ENCODE measurements around the gene SCRT2. TPM values are rescaled to one million over a fixed set of nuclear protein-coding genes. Genes with fewer than 3 reads are reported as not detected.
A peak's percentile ranks its signal among the peaks of the same experiment; 100 is the strongest.

The SCRT2 gene
- total RNA-seq, 1 experiment from 2014 or later: not detected

- no peak for ATAC-seq
- Histone ChIP-seq H3K27me3 (ENCODE audit: control insufficient read depth, insufficient read depth, low read length) (peaks cover 3% of the 10 kb centered on the region; the same call in 1 of the 2 replicates), H3K4me1 (ENCODE audit: control insufficient read depth, insufficient read depth, low read length) (no peaks in the 10 kb centered on the region), H3K36me3 (ENCODE audit: control insufficient read depth, insufficient read depth, low read length) (no peaks in the 10 kb centered on the region), H3K4me3 (ENCODE audit: low read depth in 2 of 2, low read length in 2 of 2) (no peak overlapping the region), H3K27ac (ENCODE audit: low read length) (no peak overlapping the region), H3K9me3 (ENCODE audit: control insufficient read depth, insufficient read depth, low read depth, low read length) (no peaks in the 10 kb centered on the region)
- POLR2A ChIA-PET: no interaction called here
- in situ Hi-C loops (cut with HindIII; ENCODE audit: low pct_unique_long_range_greater_than_20kb, low sequenced_read_pairs): no loop called here
- CTCF ChIA-PET: no interaction called here
- TF ChIP-seq POLR2AphosphoS5 (IDR thresholded peaks at IDR 0.05; ENCODE audit: low read depth, low read length) (no peak), SIN3A (IDR thresholded peaks at IDR 0.05; ENCODE audit: borderline replicate concordance, insufficient read depth, low read depth, low read length) (no peak), REST (IDR thresholded peaks at IDR 0.05; ENCODE audit: insufficient read depth in 1 of 2, low read depth in 2 of 2, low read length in 1 of 2) (no peak), TCF7L2 (IDR thresholded peaks at IDR 0.05; ENCODE audit: low read depth, low read length) (no peak)
- TF ChIP-seq, protein P1, sequence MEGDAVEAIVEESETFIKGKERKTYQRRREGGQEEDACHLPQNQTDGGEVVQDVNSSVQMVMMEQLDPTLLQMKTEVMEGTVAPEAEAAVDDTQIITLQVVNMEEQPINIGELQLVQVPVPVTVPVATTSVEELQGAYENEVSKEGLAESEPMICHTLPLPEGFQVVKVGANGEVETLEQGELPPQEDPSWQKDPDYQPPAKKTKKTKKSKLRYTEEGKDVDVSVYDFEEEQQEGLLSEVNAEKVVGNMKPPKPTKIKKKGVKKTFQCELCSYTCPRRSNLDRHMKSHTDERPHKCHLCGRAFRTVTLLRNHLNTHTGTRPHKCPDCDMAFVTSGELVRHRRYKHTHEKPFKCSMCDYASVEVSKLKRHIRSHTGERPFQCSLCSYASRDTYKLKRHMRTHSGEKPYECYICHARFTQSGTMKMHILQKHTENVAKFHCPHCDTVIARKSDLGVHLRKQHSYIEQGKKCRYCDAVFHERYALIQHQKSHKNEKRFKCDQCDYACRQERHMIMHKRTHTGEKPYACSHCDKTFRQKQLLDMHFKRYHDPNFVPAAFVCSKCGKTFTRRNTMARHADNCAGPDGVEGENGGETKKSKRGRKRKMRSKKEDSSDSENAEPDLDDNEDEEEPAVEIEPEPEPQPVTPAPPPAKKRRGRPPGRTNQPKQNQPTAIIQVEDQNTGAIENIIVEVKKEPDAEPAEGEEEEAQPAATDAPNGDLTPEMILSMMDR (IDR thresholded peaks at IDR 0.05): no peak
- no peak for DNase-seq (ENCODE audit: low read depth, low spot score)
- intact Hi-C loops (cut with micrococcal nuclease; ENCODE audit: unreplicated experiment): no loop called here
- BruUV-seq (replicated peaks): no TSS peak
These were observed 11.5 kb downstream of the SCRT2 start for GRCh38 chr20:664151-664550.

DNA sequence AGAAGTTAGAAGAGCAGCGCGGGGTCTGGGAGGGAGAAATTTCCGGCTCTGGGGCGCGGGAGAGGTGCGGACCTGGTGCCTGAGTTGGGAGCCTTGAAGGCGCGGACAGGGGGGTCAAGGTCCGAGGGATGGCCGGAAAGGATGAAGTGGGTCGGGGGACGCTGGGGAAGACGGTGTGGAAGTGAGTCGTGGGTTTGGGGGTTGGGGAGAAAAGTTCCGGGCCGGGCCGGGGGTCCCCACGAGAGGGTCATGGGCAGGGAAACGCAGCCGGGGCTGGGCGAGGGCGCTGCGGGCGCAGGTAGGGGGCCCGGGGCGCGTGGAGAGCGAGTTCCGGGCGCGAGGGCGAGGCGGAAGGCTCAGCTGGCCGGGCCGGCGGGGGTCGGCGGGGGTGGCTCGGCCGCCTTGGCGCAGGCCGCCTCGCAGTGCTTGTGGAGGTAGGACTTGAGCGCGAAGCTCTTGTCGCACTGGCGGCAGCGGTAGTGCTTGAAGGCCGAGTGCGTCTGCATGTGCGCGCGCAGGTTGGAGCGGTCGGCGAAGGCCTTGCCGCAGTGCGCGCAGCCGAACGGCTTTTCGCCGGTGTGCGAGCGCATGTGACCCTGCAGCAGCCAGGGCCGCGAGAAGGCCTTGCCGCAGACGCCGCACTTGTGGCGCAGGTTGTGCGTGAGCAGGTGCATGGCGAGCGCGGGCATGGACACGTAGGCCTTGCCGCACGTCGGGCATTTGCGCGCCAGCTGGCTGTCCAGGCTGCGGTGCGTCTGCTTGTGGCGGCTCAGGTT lies 12.1 kb downstream of the SCRT2 start:
- DNase-seq (ENCODE audit: low read depth, low spot score) (no peak), ATAC-seq (peak; percentile 72)
- intact Hi-C loops (cut with micrococcal nuclease; ENCODE audit: unreplicated experiment) (no loop called here), in situ Hi-C loops (cut with HindIII; ENCODE audit: low pct_unique_long_range_greater_than_20kb, low sequenced_read_pairs) (no loop called here)
- no TSS peak for BruUV-seq (replicated peaks)
- H3K9me3 ChIP-seq (ENCODE audit: control insufficient read depth, insufficient read depth, low read depth, low read length): no peaks in the 10 kb centered on the region
- CTCF ChIA-PET: no interaction called here
- peaks cover 4% of the 10 kb centered on the region; the same call in 1 of the 2 replicates for H3K27me3 ChIP-seq (ENCODE audit: control insufficient read depth, insufficient read depth, low read length)
- no peak overlapping the region for H3K4me3 ChIP-seq (ENCODE audit: low read depth in 2 of 2, low read length in 2 of 2)
- TF ChIP-seq SIN3A (IDR thresholded peaks at IDR 0.05; ENCODE audit: borderline replicate concordance, insufficient read depth, low read depth, low read length): no peak
- POLR2A ChIA-PET: no interaction called here
- H3K4me1 ChIP-seq (ENCODE audit: control insufficient read depth, insufficient read depth, low read length): no peaks in the 10 kb centered on the region
- no peaks in the 10 kb centered on the region for H3K36me3 ChIP-seq (ENCODE audit: control insufficient read depth, insufficient read depth, low read length)
- no peak overlapping the region for H3K27ac ChIP-seq (ENCODE audit: low read length)

Data from Panc1 (cell line).